ENCODE results near the gene ITGA8. TPM values are rescaled to one million over a fixed set of nuclear protein-coding genes. Genes with fewer than 3 reads are reported as not detected.
A peak's percentile ranks its signal among the peaks of the same experiment; 100 is the strongest.

Gene ITGA8
- total and polyA plus RNA-seq, 9 of the 15 experiments (the other 6 are each of a cell fraction or from before 2014, with no cell fraction given): 0.01 to 0.07 (median 0.04) TPM; not detected in 5

- TF ChIP-seq MAFK (IDR thresholded peaks at IDR 0.05; ENCODE audit: low read length) (0 out of 2 replicates have a peak, but pooled peaks have one; percentile 17), KDM4B (IDR thresholded peaks at IDR 0.05; ENCODE audit: borderline replicate concordance in 2 of 2, low read depth in 1 of 2) (no peak), KLF6 (CRISPR knock-in tag; IDR thresholded peaks at IDR 0.05; ENCODE audit: borderline replicate concordance) (no peak), ZNF311 (CRISPR knock-in tag; IDR thresholded peaks at IDR 0.05) (peak; percentile 44; the same call in 1 of the 2 replicates), ATF4 (CRISPR knock-in tag; IDR thresholded peaks at IDR 0.05) (no peak), PHTF2 (CRISPR knock-in tag; IDR thresholded peaks at IDR 0.05) (no peak), ZNF644 (tag; IDR thresholded peaks at IDR 0.05; ENCODE audit: low read depth) (0 out of 2 replicates have a peak, but pooled peaks have one; percentile 26), PBX2 (CRISPR knock-in tag; IDR thresholded peaks at IDR 0.05; ENCODE audit: low read depth) (no peak), PBX2 (tag; conservative IDR thresholded peaks at IDR 0.05; ENCODE audit: low read depth) (0 out of 2 replicates have a peak, but pooled peaks have one; percentile 8), ZNF316 (IDR thresholded peaks at IDR 0.05) (peak; percentile 70), E2F1 (CRISPR knock-in tag; IDR thresholded peaks at IDR 0.05) (no peak), NR3C1 (CRISPR knock-in tag; IDR thresholded peaks at IDR 0.05) (no peak), SIN3B (IDR thresholded peaks at IDR 0.05; ENCODE audit: low read depth) (no peak), C11orf30 (IDR thresholded peaks at IDR 0.05; ENCODE audit: low read depth) (peak; percentile 64), GABPA (tag; conservative IDR thresholded peaks at IDR 0.05; ENCODE audit: low read depth) (0 out of 2 replicates have a peak, but pooled peaks have one; percentile 6), TBP (optimal IDR thresholded peaks at IDR 0.05; ENCODE audit: low read depth, low read length) (no peak), ARID4B (CRISPR knock-in tag; IDR thresholded peaks at IDR 0.05) (no peak), U2AF1 (optimal IDR thresholded peaks at IDR 0.05; ENCODE audit: low read depth, low read length) (no peak)
Measured at GRCh38 chr10:15588635-15589508, 130.8 kb downstream of the ITGA8 start (continued).
